ENCODE data around the gene ADARB1.

Gene ADARB1

DNA sequence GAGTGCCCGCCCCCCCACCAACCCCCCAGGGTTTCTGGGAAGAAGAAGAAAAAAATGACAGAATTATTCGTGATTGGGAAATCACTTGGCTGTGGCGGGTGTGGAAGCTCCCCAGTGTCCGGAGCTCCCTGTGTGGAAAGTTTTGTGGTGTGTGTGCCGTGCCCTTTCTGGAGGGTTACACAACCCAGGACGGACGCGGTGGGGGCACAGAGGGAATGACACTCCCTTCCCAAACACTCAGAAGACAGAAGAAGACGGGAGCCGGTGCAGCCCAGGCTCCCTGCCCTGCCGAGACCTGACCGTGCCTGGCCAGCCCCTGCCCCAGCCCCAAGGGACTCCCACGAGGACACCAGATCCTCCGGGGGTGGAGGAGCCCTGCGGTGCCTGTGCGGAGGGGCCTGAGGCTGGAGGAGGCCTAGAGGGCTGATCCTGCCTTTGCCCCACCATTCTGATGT, 33.0 kb upstream of the ADARB1 start:
- no peak overlapping the region for H3K27ac ChIP-seq
- TF ChIP-seq, protein P1, sequence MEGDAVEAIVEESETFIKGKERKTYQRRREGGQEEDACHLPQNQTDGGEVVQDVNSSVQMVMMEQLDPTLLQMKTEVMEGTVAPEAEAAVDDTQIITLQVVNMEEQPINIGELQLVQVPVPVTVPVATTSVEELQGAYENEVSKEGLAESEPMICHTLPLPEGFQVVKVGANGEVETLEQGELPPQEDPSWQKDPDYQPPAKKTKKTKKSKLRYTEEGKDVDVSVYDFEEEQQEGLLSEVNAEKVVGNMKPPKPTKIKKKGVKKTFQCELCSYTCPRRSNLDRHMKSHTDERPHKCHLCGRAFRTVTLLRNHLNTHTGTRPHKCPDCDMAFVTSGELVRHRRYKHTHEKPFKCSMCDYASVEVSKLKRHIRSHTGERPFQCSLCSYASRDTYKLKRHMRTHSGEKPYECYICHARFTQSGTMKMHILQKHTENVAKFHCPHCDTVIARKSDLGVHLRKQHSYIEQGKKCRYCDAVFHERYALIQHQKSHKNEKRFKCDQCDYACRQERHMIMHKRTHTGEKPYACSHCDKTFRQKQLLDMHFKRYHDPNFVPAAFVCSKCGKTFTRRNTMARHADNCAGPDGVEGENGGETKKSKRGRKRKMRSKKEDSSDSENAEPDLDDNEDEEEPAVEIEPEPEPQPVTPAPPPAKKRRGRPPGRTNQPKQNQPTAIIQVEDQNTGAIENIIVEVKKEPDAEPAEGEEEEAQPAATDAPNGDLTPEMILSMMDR (conservative IDR thresholded peaks at IDR 0.05): no peak

DNA sequence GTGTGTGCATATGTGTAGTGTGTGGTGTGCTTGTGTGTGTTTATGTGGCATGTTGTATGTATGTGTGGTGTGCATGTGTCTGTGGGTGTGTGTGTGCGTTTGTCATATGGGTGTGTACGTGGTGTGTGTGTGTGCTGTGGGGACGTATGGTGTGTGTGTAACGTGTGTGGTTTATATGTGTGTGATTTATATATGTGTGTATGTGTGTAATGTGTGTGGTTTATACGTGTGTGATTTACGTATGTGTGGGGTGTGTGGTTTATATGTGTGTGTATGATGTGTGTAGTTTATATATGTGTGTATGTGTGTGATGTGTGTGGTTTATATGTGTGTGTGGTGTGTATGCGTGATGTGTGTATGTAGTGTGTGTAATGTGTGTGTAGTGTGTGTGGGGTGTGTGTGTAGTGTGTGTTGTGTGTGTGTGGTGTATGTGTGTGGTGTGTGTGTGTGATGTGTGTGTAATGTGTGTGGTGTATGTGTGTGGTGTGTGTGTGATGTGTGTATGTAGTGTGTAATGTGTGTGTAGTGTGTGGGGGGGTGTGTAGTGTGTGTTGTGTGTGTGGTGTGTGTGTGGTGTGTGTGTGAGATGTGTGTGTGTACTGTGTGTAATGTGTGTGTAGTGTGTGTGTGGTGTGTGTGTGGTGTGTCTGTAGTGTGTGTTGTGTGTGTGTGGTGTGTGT, 32.3 kb upstream of the ADARB1 start:
- no peak overlapping the region for H3K27ac ChIP-seq
- TF ChIP-seq, protein P1 (conservative IDR thresholded peaks at IDR 0.05): no peak

DNA sequence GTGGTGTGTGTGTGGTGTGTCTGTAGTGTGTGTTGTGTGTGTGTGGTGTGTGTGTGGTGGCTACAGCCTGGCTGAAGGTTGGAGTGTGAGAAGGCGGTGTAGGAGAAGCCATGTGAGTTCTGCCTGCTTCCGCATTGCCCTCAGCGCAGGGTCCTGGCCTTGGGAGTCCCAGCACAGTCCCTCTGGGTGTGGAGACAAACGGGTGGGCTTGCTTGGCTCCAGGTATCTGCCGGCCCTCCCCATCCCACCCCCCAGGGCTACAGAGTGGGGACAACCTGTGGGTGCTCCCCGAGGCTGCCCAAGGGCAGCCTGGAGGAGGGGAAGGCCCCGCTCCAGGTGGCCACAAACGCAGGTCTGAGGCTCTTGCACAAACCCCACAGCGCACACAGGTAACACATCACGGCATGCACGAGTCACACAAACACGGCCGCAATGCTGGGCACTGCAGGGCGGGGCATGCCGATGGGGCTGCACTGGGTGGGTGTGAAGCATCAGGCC, 31.7 kb upstream of the ADARB1 start:
- TF ChIP-seq, protein P1 (conservative IDR thresholded peaks at IDR 0.05): no peak
- H3K27ac ChIP-seq: no peak overlapping the region

DNA sequence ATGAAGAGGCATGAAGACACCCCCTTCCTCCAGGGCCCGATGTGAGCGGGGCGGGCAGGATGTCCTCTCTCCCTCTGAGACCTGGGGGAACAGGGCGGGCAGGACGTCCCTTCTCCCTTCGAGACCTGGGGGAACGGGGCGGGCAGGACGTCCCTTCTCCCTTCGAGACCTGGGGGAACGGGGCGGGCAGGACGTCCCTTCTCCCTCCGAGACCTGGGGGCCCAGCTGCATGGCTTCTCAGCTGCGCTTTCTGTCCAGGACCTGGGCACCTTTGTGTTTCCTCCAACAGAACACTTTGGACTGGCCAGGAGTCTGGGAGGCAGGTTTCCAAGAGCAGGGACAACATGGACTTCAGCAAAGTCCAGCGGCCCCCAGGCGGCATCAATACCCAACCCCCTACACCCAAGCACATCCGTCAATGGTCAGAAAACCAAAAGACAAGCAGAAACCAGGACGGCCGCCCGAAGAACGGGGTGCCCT, 30.8 kb upstream of the ADARB1 start:
- TF ChIP-seq, protein P1 (conservative IDR thresholded peaks at IDR 0.05): no peak
- no peak overlapping the region for H3K27ac ChIP-seq

DNA sequence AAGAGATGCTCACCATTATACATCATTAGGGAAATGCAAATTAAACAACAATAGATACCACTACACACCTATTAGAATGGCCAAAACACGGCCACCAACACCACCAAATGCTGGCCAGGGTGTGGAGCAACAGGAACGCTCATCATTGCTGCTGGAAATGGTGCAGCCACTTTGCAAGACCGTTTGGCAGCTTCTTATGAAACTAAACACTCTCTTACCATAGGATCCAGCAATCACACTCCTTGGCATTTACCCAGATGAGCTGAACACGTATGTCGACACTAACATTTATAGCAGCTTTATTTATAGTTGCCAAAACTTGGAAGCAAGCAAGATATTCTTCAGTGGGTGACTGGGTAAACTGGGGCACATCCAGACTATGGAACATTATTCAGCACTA, 28.9 kb upstream of the ADARB1 start:
- TF ChIP-seq, protein P1 (conservative IDR thresholded peaks at IDR 0.05): no peak
- no peak overlapping the region for H3K27ac ChIP-seq

DNA sequence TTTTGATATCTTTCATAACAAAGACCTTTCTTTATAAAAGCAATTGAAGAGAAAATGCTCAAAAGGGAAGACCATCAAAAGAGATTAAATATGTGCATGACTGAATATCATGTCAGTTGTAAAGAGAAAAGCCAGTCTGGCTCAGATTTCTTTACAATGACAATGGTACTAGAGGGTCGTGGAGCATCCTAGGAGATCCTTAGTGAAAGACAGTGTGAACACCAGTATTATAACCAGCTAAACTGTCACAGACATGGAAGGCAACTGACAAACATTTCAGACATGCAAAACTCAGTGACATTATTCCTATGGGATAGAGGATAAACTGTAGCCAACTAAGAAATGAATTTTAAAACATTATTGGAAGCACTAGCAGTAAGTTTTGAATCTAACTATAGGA, 27.1 kb upstream of the ADARB1 start:
- H3K27ac ChIP-seq: no peak overlapping the region
- TF ChIP-seq, protein P1 (conservative IDR thresholded peaks at IDR 0.05): no peak

DNA sequence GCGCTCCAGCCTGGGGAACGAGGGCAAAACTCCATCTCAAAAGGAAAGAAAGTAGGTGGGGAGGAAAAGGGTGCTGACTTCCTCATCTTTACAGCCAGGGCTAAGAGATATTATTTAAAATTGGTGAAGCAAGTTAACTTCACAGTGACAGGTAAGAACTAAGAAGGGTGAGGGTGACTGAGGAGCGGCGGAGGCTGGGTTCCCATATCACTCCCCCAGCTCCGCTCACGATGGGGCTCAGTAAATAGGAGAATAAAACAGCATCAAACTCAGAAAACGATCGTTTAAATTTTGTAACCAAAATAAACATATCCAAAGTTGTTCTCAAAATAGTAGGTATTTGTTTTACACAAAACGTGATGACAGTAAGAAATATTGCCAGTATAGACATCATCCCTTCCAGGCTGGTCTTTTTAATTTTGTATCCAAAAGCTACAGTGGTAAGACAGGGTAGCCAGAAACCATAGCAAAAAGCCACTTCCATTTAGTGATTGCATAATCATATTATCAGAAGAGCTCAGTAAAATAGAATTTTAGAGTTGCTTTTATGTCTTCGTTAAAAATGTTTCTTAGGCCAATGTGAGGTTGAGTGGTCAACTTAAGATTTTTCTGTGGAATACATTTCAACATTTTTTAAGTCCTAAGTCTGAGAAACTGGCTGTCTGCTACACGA, 26.2 kb upstream of the ADARB1 start:
- TF ChIP-seq, protein P1 (conservative IDR thresholded peaks at IDR 0.05): no peak
- H3K27ac ChIP-seq: no peak overlapping the region

All from VCaP (cell line).